Stimulated activated CD4-positive, alpha-beta T cell treated with anti-CD3 and anti-CD28 coated beads, Interleukin-12 subunit alpha, Interleukin-12 subunit beta, amount 100 ng/mL, for 4 hours (primary cell): ENCODE results near the gene TRPV3.
"Not testable (repeated sequence)": the region's sequence is repeated elsewhere in the genome, so short reads cannot be mapped to it uniquely, and the experiment has no call there.

ENCODE experiments used
- DNase-seq: peaks from one replicate; pipeline ENCODE4 v3.0.0-alpha.2; 2020

Gene TRPV3

GRCh38 chr17:3469529-3469928, 88.1 kb downstream of the TRPV3 start:
- DNase-seq = no peak

DNA sequence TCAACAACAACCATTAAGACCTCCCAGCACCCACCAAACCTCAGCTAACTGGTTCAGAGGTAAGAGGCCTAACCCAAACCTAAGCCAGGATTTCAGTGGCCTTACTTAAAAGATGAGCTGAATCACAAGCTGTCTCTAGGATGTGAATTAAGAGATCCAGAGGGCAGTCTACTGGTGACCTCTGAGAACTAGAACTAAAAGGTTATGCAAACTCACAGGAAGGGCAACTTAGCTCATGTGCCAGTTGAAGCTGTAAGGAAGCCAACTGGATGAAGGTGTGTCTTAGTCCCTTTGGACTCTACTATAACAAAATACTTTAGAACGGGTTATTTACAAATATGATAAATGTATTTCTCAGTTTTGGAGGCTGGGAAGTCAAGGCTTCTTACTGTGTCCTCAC, 91.3 kb downstream of the TRPV3 start:
- not testable (repeated sequence) for DNase-seq
